Left lung (tissue), 10 donors: ENCODE measurements around the gene COQ9. TPM values are rescaled to one million over a fixed set of nuclear protein-coding genes. Genes with fewer than 3 reads are reported as not detected.

Experiments
- ATAC-seq: fragments of 200-7000 bp; cut with Tn5 transposase; one replicate; pipeline ENCODE4 v1.9.1; 2020; ENCODE audit warnings: moderate library complexity
- DNase-seq, 4 donors: peaks; one replicate each; pipeline ENCODE4 v3.0.0-alpha.2; 2013 to 2020
- H3K27ac ChIP-seq, 2 donors: fragments of 200-600 bp; sonication (generic) in 1 of 2; one replicate each; pipeline versions ENCODE4 v1.5.0 to v1.8.0; 2020 to 2021
- H3K27me3 ChIP-seq, 2 donors: fragments of 200-600 bp; sonication (generic) in 1 of 2; one replicate each; pipeline versions ENCODE4 v1.5.0 to v1.8.0; 2020 to 2021
- H3K36me3 ChIP-seq, 2 donors: fragments of 200-600 bp; sonication (generic) in 1 of 2; one replicate each; pipeline versions ENCODE4 v1.5.0 to v1.8.0; 2020 to 2021
- H3K4me1 ChIP-seq, 2 donors: fragments of 200-600 bp; one replicate each; pipeline ENCODE4 v1.8.0; 2021
- H3K4me3 ChIP-seq, 2 donors: fragments of 200-600 bp; sonication (generic) in 1 of 2; one replicate each; pipeline versions ENCODE4 v1.5.0 to v1.8.0; 2020 to 2021; ENCODE audit warnings: mild to moderate bottlenecking in 1 of 2
- H3K9me3 ChIP-seq, 2 donors: fragments of 200-600 bp; sonication (generic) in 1 of 2; one replicate each; pipeline versions ENCODE4 v1.5.0 to v1.8.0; 2020 to 2021
- intact Hi-C, 2 donors: fragments of 100-400 bp; cut with DNase I; formaldehyde crosslinking; loops; one replicate each; pipeline versions ENCODE4 v1.11.2 to v1.14.2; 2022
- polyA plus RNA-seq, 6 donors: library from polyadenylated mRNA; unstranded; fragments of 120-200 nt; gene quantifications; one replicate each; pipeline ENCODE4 v1.2.1, GENCODE V29; 2013; ENCODE audit not compliant: insufficient read length in 6 of 6
- total RNA-seq, 2 donors: library from RNA; stranded (reverse); fragmentation: NEBNext Ultra II Directional; extraction: Animal tissue kit (Norgen Biotek cat#: 25700); gene quantifications; one replicate each; pipeline ENCODE4 v1.2.1, GENCODE V29; 2021
- TF ChIP-seq, protein P1 (sequence below), 2 donors: fragments of 200-600 bp; sonication (generic) in 1 of 2; IDR thresholded peaks; one replicate each; pipeline versions ENCODE4 v1.5.0 to v1.8.0; 2021; ENCODE audit warnings: antibody characterized with exemption in 2 of 2
- donor health status: DM: no; HTN: yes; CAD: no.
- donor health status: DM: no; HTN: no; CAD: no.

COQ9 gene
- total and polyA plus RNA-seq, 8 donors = 47.3 to 67.8 (median 60.7) TPM

DNA sequence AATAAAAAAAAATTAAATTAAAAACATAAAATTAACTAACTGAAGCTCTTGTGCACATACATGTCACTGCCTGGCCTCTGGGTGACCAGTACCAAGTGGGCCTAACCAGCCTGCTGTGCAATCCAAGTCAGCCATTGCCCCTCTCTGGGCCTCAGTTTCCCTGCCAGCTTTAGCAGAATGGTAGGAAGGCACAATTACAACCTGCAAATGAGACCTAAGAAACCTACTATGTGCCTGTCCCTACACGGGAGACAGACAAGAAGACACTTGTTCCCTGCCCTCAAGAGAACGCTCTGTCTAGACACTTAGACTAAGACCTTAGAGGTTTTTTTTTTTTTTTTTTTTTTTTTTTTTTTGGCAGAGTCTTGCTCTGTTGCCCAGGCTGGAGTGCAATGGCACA, 1.8 kb upstream of the COQ9 start:
- DNase-seq (no peak), ATAC-seq (no peak)
- no peak overlapping the region for H3K27ac ChIP-seq
- TF ChIP-seq, protein P1, sequence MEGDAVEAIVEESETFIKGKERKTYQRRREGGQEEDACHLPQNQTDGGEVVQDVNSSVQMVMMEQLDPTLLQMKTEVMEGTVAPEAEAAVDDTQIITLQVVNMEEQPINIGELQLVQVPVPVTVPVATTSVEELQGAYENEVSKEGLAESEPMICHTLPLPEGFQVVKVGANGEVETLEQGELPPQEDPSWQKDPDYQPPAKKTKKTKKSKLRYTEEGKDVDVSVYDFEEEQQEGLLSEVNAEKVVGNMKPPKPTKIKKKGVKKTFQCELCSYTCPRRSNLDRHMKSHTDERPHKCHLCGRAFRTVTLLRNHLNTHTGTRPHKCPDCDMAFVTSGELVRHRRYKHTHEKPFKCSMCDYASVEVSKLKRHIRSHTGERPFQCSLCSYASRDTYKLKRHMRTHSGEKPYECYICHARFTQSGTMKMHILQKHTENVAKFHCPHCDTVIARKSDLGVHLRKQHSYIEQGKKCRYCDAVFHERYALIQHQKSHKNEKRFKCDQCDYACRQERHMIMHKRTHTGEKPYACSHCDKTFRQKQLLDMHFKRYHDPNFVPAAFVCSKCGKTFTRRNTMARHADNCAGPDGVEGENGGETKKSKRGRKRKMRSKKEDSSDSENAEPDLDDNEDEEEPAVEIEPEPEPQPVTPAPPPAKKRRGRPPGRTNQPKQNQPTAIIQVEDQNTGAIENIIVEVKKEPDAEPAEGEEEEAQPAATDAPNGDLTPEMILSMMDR (IDR thresholded peaks at IDR 0.05) = no peak
- no peaks in the 10 kb centered on the region for H3K27me3 ChIP-seq
- H3K36me3 ChIP-seq = peaks cover 0 to 13% of the 10 kb centered on the region in 2 donors
- H3K4me3 ChIP-seq = no peak overlapping the region
- intact Hi-C loops = no loop called here
- peaks cover 17 to 21% of the 10 kb centered on the region in 2 donors for H3K4me1 ChIP-seq
- peaks cover 0 to 7% of the 10 kb centered on the region in 2 donors for H3K9me3 ChIP-seq

DNA sequence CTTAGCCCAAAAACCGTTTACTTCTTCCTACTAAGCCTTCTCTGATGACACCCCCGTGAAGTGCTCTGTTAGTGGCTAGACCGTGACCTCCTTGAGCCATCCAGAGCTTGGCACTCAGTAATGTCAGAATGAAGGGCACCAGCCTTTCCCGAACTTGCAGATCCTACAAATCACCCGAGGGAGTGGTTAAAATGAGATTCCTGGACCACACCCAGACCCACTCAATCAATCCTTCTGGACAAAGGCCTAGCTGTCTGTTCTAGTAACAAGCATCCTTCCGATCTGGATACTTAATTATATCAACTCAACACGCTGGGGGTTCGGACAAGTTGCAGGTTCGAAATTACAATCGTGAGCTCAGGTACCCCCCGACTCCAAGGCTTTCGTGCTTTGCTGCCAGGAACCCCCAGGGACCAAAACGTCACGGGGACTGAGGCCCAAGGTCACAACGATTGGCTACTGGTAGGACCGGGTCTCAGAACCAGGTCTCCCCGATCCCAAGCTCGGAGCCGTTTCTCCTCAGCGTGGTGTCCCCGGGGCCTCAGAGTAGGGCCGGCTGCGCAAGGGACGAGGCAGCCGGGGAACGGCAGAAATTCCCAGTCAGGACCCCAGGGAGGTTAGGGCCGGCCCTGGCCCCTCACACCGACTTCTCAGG, 621 bp upstream of the COQ9 start:
- Histone ChIP-seq H3K27me3 (no peaks in the 10 kb centered on the region), H3K4me3 (peak overlapping the region; percentile 89 to 97), H3K9me3 (no peaks in the 10 kb centered on the region), H3K27ac (peak overlapping the region; percentile 78 to 89), H3K4me1 (peaks cover 17 to 21% of the 10 kb centered on the region in 2 donors), H3K36me3 (peaks cover 0 to 6% of the 10 kb centered on the region in 2 donors)
- TF ChIP-seq, protein P1 (IDR thresholded peaks at IDR 0.05) = no peak
- ATAC-seq (peak; percentile 46), DNase-seq (peak in 3 of 4 donors; percentile 6 to 46 (median 20))
- intact Hi-C loops = no loop called here

DNA sequence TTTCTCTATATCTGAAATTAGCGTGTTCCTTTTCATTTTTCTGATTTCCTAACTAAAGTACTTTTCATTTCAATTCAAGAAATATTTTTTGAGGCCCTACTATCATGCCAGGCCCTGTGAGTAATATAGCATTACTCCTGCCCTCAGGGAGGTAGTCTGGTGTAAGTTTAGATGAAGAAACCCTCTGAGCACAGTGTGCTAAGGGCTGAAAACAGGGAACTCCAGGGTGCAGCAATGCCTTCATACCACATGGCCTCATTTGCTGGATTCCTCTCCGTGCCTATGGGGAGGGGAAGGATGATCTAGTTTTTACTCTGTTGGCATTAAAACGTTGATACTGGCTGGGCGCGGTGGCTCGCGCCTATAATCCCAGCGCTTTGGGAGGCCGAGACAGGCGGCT, 4.7 kb downstream of the COQ9 start:
- no peak overlapping the region for H3K4me3 ChIP-seq
- ATAC-seq (no peak), DNase-seq (no peak)
- H3K27ac ChIP-seq = no peak overlapping the region
- intact Hi-C loops = no loop called here
- H3K9me3 ChIP-seq = no peaks in the 10 kb centered on the region
- TF ChIP-seq, protein P1 (IDR thresholded peaks at IDR 0.05) = no peak
- H3K36me3 ChIP-seq = peaks cover 0 to 53% of the 10 kb centered on the region in 2 donors
- H3K4me1 ChIP-seq = peaks cover 11 to 12% of the 10 kb centered on the region in 2 donors
- H3K27me3 ChIP-seq = no peaks in the 10 kb centered on the region

DNA sequence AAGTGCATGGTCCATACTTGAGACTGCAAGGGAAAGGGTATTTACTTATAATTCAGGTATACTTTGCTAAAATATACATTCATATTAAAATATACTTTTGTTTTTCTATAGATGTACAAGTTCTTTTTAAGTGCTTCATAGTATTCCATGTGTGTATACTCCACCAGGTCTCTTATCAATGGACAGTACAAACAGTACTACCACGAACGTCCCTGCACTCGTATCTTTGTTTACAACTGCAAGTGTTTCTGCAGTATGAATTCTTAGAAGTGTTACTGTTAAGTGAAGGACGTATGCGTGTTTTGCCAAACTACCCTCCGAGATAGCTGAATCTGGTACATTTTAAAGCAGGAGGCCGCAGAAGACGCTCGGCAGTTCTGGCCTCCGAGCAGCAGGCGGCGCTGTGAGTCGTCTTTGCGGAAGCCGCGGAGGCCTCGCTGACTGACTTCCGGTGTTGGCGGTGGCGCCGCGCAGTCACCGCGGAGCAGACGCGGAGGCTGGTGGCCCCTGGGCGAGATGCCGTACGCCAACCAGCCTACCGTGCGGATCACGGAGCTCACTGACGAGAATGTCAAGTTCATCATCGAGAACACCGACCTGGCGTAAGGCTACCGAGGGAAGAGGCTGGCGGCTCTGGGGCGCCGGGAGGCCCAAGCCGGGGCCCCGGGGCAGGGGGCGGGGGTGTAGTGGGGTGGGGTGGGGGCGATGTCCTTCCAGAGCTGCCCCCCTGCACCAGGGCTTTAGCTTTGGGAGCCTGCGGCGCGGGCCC, 15.1 kb downstream of the COQ9 start, which contains the start of gene POLR2C:
Gene POLR2C, plus strand, starts transcription at position 471 of the 769 bp plus-strand sequence. Its CDS starts 46 bp downstream, at position 517.
- peak; percentile 94 for ATAC-seq
- intact Hi-C loops = loop anchor here in 1 of 2 donors (5.0 kb wide), 1 partner anchor 55 kb away; no protein-coding TSS in a partner anchor

More for the DNA sequence above, 15.1 kb downstream of the COQ9 start, which contains the start of gene POLR2C:
- Histone ChIP-seq H3K4me3 (peak within 1 kb of the TSS; percentile 94 to 96), H3K4me1 (peaks cover 11 to 30% of the 10 kb centered on the region in 2 donors), H3K9me3 (no peaks in the 10 kb centered on the region), H3K36me3 (peaks cover 0 to 68% of the 10 kb centered on the region in 2 donors), H3K27ac (peak within 1 kb of the TSS; percentile 71 to 86), H3K27me3 (no peaks in the 10 kb centered on the region)
- peak; percentile 77 to 98 (median 90) for DNase-seq
- TF ChIP-seq, protein P1 (IDR thresholded peaks at IDR 0.05) = peak; percentile 93 to 99
